AG04450 (cell line): ENCODE results near the gene CPT1A. TPM values are rescaled to one million over a fixed set of nuclear protein-coding genes. Genes with fewer than 3 reads are reported as not detected.

ENCODE experiments used
- CTCF ChIA-PET: fragments of 300-600, 350-600 bp; formaldehyde crosslinking; extraction: SDS; loops from one replicate; lab custom pipeline; 2022; ENCODE audit warnings: antibody characterized with exemption, inconsistent platforms; lab: Charles Lee
- POLR2A ChIA-PET: fragments of 350-600 bp; formaldehyde crosslinking; extraction: SDS; loops from one replicate; lab custom pipeline; 2021; ENCODE audit warnings: antibody characterized with exemption, inconsistent platforms; lab: Yijun Ruan, JAX
- DNase-seq: peaks from one replicate; pipeline ENCODE4 v3.0.0-alpha.2; 2011; ENCODE audit warnings: low read depth, low spot score
- H3K27ac ChIP-seq: one replicate; pipeline ENCODE4 v1.5.1; 2012; ENCODE audit warnings: low read depth, low read length, control low read depth
- H3K27me3 ChIP-seq: one replicate; pipeline ENCODE4 v1.6.0; 2012; ENCODE audit warnings: low read length; ENCODE audit not compliant: control insufficient read depth, insufficient read depth
- H3K4me3 ChIP-seq: 2 replicates; pipeline ENCODE4 v1.5.1; 2011; ENCODE audit warnings: mild to moderate bottlenecking, low read depth, low read length, control low read depth
- H3K9me3 ChIP-seq: 2 replicates; pipeline ENCODE4 v1.5.1; 2012; ENCODE audit warnings: low read length; ENCODE audit not compliant: control insufficient read depth, insufficient read depth
- CTCF ChIP-seq: IDR thresholded peaks from 2 replicates; pipeline ENCODE4 v1.5.1; 2011; ENCODE audit warnings: low read depth, low read length, control low read depth, inconsistent platforms
- polyA plus RNA-seq: library from polyadenylated mRNA; depleted of rRNA; stranded (reverse); fragments of >200 nt; gene quantifications from 2 replicates; pipeline ENCODE4 v1.2.3, GENCODE V29; 2011

CPT1A gene
- polyA plus RNA-seq, 1 experiment = 12.4 TPM

- ChIA-PET POLR2A (no interaction called here), CTCF (no interaction called here)
- TF ChIP-seq CTCF = no peak
- H3K27me3 ChIP-seq = peaks cover 23% of the 10 kb centered on the region
- H3K9me3 ChIP-seq = peaks cover 10% of the 10 kb centered on the region
- DNase-seq = no peak
- H3K4me3 ChIP-seq = no peak overlapping the region
- H3K27ac ChIP-seq = no peak overlapping the region
Measured at GRCh38 chr11:68868221-68868835, 26.6 kb upstream of the CPT1A start.

GRCh38 chr11:68867066-68867465 is 25.4 kb upstream of the CPT1A start:
- H3K9me3 ChIP-seq = peaks cover 11% of the 10 kb centered on the region
- TF ChIP-seq CTCF = no peak
- no peak overlapping the region for H3K4me3 ChIP-seq
- CTCF ChIA-PET = no interaction called here
- POLR2A ChIA-PET = no interaction called here
- peaks cover 15% of the 10 kb centered on the region for H3K27me3 ChIP-seq
- no peak overlapping the region for H3K27ac ChIP-seq
- DNase-seq = no peak

- TF ChIP-seq CTCF = no peak
- Histone ChIP-seq H3K9me3 (peaks cover 11% of the 10 kb centered on the region), H3K4me3 (no peak overlapping the region), H3K27me3 (peaks cover 9% of the 10 kb centered on the region), H3K27ac (no peak overlapping the region)
- DNase-seq = no peak
- ChIA-PET CTCF (no interaction called here), POLR2A (no interaction called here)
Measured at GRCh38 chr11:68865241-68865640, 23.5 kb upstream of the CPT1A start.

- POLR2A ChIA-PET = no interaction called here
- H3K27me3 ChIP-seq = peaks cover 7% of the 10 kb centered on the region
- no peak overlapping the region for H3K4me3 ChIP-seq
- H3K27ac ChIP-seq = no peak overlapping the region
- CTCF ChIA-PET = no interaction called here
- peaks cover 11% of the 10 kb centered on the region for H3K9me3 ChIP-seq
- no peak for DNase-seq
- TF ChIP-seq CTCF = no peak
Measured at GRCh38 chr11:68863553-68864265, 22.0 kb upstream of the CPT1A start.

- Histone ChIP-seq H3K9me3 (peaks cover 11% of the 10 kb centered on the region), H3K27me3 (peaks cover 7% of the 10 kb centered on the region), H3K4me3 (no peak overlapping the region), H3K27ac (no peak overlapping the region)
- POLR2A ChIA-PET = no interaction called here
- no peak for TF ChIP-seq CTCF
- CTCF ChIA-PET = no interaction called here
- no peak for DNase-seq
Measured at GRCh38 chr11:68862421-68862820, 20.7 kb upstream of the CPT1A start.
